Erythroblast (primary cell): ENCODE measurements around the gene CERS6.

ENCODE experiments used
- GATA1 ChIP-seq: IDR thresholded peaks from 2 replicates; pipeline ENCODE4 v1.6.1; 2011; ENCODE audit warnings: low read depth, mild to moderate bottlenecking, control low read depth, low read length, moderate library complexity
- POLR2A ChIP-seq: IDR thresholded peaks from 2 replicates; pipeline ENCODE4 v1.6.1; 2011; ENCODE audit warnings: mild to moderate bottlenecking, low read length

GRCh38 chr2:168525020-168525419, 68.9 kb downstream of the CERS6 start:
- TF ChIP-seq POLR2A (no peak), GATA1 (no peak)
